GM12873 (cell line): ENCODE data around the gene NTF3.

ENCODE experiments used
- CTCF ChIP-seq: IDR thresholded peaks from 2 replicates; pipeline ENCODE4 v1.5.1; 2012; ENCODE audit warnings: low read depth, mild to moderate bottlenecking, moderate library complexity, low read length, control low read depth; ENCODE audit not compliant: insufficient read depth; ENCODE audit errors: missing control alignments

Gene NTF3

DNA sequence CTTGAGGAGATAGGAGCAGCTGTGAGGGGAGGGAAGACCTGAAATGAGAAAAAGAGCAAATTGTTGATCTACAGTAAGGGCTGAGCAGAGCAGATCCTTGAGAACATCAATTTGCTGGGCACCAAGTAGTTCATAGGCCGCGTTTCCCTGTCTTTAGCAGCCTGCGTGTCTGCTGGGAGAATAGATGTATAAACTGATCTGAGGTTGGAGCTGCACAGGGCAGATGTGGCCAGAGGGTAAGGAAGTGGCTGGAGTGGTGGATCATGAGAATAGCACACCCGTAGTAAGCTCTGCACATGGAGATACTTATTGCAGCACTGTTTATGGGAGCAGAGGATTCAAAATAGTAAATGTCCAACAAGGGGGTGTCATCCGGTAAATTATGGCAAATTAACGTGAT is 44.4 kb downstream of the NTF3 start:
- TF ChIP-seq CTCF, result no peak

GRCh38 chr12:5478081-5478706 is 46.3 kb downstream of the NTF3 start:
- no peak for TF ChIP-seq CTCF

DNA sequence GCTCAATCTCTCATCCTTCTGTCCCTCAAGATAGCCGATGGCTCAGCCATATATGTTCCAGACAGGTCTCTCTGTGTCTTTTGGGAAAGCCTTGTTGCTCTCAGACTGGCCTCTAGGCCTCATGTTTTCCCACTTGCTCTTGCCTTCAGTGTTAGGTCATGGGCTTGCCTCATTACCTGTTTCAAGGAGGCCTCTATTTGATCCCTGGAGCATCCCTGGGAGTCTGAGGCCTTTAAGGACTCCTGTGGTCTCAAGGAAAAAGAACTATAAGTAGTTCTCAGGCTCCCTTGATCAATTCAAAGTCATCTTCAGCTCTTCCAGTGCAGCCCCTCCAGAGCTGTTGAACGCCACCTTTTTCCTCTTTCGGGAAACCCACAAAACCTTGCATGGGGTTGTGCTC is 47.9 kb downstream of the NTF3 start:
- no peak for TF ChIP-seq CTCF

DNA sequence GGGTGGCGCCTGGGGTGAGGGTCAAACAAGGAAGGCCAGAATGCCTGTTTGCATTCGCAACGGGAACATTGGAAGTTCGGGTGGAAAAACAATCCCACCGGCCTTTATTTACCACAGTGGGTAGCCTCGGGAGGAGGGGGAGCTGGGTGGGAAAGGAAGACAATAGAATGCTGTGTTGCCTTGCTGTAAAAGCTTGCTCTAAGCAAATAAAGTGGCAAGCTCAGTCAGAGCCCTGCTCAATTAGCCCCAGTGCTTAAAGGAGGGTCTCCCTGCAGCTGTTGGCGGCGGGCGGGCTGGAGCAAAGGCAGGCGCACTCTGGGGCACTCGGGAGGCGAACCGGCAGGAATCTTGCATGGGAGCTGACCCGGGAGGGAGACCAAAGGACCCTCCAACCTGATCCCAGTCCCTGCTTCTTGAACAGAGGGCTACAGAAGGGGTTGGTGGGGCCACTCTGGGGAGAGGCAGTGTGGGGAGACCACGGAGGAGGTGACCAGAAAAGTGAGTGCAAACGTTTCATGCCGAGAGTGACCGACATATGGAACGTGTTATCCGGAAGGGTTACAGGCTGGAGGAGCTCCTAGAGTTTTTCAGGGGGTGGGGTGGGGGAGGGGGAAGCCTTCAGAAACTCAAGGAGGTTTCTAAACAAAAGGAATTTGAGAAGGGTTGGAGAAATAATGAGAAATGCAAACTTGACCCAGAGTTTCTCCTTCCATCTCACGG is 48.5 kb downstream of the NTF3 start:
- TF ChIP-seq CTCF, result no peak

GRCh38 chr12:5480938-5481303 is 49.0 kb downstream of the NTF3 start:
- no peak for TF ChIP-seq CTCF

DNA sequence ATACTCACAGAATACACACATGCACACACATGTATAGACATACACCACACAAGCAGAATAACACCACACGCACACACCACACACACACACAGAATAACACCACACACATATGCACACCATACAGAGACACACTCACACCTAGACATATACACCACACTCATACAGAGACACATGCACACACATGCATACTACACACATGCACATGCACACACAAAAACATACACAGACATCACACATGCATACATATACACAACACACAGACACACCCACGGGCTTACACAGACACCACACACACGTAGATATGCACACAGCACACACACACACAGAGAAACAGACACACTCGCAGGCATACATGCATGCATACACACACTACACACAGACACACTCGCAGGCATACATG is 49.7 kb downstream of the NTF3 start:
- no peak for TF ChIP-seq CTCF

DNA sequence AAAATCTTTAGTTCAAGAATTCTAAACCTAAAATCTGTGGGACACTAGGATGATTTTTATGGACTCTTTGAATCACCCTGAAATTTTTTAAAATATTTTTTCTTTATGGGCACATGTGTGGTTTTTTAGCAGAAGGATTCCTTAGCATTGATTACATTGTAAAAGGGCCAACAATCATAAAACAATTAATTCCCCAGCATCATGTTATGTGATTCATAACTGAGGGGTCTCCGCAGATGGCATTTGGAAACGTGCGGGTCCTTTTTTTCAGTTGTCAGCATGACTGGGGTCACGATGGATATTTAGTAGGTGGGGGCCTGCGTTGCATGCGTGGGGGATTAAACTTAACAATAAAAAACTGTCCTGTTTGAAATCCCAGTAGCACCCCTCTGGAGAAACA is 52.5 kb downstream of the NTF3 start:
- no peak for TF ChIP-seq CTCF

DNA sequence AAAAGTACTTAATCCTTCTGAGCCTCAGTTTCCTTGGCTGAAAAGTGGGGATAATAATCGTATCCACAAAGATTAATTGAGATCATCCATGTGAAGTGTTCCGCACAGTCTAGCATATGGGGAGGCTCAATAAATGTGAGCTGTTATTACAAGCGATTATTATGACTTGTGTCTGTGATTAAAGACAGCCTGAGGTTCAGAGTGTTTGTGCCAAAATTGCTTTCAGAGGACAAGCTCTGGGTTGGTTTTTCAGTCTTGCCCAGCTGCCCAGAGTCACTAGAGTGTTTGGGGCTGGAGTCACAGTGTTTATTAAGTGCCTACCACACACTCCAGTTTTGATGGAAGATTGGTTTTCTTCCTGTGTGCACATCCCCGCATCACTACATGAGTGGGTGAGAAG is 53.5 kb downstream of the NTF3 start:
- TF ChIP-seq CTCF, result no peak
